Activated CD4-positive, alpha-beta T cell treated with anti-CD3 and anti-CD28 coated beads for 48 hours (primary cell): Measurements from ENCODE around the gene DPP6.

Experiments
- DNase-seq: peaks from one replicate; pipeline ENCODE4 v3.0.0-alpha.2; 2020

DPP6 gene

DNA sequence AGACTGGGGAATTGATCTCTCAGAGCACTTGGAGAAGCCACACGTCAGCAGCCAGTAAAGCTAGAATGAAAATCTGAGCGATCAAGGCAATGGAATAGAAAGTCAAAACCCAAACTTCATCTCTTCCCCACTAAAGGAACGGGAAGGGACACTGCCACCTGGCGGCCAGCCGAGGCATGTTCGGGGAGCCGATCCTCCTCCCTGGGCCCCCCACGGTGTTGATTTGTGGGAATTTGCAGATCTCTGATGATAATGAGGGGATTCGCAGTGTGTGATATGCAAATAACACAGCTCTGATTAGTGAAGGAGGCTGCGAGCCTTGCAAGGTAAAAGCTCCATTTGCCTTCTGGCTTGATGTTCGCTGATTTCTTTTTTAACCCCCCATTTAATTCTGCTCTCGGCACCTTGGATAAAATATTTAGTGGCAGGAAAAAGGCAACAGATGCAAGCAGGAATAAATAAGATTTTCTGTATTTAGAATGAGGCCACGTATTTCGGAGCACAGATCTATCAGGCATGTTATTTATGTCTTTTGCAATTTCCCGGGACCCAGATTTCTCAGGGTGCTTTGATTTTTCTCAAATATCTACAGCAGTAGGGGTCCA lies 692.2 kb downstream of the DPP6 start:
- DNase-seq = peak; percentile 61

DNA sequence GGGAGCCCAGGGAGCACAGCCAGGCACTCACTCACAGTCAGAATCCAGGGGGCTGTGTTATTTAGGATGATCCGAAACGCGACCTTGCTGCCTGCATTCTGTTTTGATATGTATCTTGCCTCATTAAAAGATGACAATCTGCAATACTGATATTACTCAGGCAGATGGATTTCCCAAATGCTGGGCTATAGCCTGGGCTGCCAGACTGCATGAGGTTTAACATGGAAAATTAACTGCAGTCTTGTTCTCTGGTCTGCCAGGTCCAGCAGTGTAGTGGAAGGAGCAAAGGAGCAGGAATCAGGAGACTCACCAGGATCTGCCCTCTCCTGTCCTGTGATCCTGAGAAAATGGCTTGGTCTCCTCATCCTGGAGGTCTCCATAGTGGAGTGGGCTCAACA lies 692.7 kb downstream of the DPP6 start:
- no peak for DNase-seq

DNA sequence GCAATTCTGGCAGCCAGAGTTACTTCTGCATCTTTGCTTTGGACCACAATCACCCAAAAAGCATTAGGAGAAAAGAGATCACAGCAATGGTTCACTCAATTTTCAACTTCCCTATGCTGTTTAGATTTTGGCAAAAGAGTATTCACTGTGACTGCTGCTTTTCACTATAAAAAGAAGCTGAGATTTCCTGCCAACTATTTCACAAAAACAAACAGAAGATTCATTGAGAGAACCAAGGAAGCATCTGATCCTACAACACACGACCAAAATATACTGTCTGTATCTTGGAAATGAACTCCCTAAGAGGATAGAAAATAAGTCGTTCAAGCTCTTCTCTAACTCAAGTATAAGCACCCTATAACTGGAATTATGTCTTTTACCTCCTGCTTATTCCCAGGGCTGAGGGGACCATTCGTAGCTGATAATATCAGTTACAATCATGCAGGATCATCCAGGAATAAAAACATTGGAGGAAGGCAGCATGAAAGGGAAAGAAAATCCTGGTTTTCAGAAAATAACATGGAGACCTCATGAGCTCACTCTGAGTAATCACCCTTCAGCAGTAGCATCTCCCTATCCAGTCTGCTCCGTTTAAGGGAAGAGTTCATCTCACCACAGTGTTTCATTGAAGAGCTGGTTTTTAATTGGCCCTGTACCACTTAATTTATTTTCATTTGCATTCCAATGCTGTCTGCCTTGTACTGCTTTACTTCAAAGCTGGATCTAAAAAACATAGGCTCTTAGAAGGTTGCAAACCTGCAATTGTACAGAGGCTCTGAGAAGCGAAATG lies 694.6 kb downstream of the DPP6 start:
- no peak for DNase-seq

DNA sequence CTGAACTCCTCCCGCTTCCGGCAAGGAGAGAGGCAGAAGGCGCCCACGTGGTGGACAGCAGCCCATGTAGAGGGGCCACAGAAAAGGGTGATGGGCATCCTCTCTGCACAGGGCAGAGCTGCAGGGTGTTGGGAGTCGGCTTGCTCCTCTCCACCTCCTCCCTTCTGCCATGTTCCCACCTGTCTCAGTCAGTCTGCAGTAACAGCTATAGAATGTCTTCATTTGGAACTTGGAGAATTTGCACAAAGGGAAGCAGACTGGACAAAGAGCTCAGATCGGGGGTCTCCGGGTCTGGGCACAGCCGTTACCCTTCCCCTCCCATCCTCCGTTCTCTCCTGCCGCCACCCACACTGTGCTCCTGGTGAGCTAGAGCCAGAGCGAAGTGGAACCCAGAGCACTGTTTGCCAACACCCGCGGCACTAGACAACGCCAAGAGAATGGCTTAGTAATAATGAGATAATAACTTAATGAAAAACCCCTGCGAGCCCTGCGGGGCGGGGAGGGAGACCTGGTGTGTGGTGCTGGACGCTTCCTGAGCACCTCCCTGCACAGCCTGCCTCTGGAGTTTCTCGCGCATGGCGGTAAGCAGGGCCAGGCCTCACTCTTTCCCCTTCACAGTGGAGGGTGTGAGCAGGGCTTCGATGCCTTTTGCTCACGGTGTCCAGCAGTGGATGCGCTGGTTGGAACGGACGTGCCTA lies 696.0 kb downstream of the DPP6 start:
- DNase-seq = no peak

DNA sequence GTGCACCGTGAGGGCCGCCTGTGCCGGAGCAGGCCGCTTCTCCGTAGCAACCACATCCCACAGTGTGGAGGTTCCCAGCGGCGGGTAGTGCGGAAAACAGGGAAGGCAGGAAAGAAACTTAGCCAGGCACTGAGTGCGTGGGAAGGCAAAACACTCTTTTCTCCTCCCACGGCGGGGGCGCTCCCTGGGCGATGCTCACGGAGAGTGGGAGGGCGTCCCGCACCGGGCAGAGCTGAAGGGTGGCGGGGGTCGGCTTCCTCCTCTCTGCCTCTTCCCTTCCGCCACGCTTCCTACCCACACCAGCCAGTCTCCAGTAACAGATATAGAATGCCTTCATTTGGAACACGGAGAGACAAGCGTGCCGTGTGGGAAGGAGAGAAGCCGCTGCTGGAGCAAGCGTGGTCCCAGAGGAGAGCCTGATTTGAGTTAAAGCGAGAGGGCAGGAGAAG lies 698.2 kb downstream of the DPP6 start:
- DNase-seq = no peak

DNA sequence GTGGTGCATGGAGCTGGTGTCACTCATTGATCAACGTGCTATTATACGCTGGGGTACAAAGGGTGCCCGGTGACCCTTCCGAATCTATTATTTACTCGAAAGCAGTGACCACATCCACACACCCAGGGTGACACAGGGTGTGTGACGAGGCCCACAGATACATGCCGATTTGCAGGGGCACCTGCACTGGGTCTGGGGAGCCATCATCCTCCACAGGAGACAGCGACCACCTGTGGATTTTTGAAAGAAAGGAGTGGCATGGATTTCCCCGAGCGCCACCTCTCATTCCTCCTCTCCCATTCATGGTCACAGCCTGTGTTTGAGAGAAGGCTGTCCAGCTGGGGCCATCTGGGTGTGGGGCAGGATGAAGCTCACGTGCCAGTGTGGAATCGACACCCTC lies 701.0 kb downstream of the DPP6 start:
- no peak for DNase-seq

DNA sequence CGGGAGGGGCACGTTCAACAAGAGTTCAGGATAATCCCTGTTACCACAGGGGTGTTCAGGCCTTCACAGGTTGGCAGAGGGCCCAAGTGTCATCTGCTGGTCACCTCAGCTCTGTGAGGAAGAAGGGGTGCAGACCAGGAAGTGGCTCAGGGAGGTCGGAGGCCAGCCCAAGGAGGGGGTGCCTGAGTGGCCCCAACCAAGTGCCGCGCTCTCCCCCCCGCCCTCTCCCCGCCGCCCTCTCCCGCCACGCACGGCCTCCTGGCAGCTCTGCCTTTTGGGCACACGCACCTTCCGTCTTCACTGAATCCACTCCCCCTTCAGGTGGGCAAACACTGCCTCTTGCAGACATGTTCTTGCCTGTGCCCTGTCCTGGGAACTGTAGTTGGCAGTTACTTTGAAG lies 705.6 kb downstream of the DPP6 start:
- no peak for DNase-seq

DNA sequence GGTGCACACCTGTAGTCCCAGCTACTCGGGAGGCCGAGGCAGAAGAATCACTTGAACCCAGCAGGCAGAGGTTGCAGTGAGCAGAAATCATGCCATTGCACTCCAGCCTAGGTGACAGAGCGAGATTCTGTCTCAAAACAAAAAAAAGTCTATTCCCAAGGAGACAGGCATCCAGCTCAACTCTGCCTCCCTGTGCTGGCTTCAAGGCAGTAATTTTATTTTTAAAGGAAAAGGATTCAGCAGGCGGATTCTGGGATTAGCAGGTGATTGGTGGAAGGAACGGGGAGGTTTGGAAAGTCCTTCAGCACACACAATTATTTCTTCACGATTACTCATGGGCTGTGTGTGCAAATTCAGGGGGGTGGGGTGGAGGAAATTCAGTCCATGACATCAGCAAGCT lies 707.8 kb downstream of the DPP6 start:
- no peak for DNase-seq

DNA sequence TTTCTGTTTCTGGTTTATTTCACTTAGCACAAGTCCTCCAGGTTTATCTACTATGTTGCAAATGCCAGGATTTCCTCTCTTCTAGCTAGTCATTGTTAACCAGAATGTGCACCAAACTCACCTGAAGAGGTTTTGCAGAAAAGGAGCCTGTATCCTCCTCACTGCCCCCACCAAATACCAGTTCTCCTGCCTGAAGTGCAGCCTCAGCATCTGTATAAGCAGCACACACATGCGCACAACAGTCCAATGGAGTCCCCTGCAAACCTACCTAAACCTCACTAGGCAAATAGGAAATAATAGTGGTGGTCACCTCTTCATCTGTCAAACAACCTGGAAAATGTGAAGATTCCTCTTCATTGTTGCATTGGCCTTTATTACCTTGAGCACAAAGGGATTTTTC lies 712.9 kb downstream of the DPP6 start:
- no peak for DNase-seq

DNA sequence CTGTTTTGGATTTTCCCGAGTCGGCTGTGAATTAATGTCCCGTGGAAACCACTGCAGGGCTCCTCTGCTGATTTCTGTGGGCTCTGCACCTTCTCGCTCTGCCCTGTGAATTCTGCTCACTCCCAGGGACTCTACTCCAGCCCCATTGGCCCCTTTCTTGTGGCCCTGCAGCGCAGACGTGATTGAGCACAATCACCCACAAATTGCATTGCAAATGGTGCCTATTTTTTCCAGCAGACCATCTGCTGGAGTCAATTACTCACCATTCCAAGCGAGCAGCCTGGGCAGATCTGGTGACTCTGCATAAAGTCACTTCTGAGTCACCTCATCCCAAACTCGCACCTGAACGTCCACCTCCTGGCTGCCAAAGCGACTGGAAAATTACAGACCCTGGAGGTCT lies 714.9 kb downstream of the DPP6 start:
- no peak for DNase-seq

DNA sequence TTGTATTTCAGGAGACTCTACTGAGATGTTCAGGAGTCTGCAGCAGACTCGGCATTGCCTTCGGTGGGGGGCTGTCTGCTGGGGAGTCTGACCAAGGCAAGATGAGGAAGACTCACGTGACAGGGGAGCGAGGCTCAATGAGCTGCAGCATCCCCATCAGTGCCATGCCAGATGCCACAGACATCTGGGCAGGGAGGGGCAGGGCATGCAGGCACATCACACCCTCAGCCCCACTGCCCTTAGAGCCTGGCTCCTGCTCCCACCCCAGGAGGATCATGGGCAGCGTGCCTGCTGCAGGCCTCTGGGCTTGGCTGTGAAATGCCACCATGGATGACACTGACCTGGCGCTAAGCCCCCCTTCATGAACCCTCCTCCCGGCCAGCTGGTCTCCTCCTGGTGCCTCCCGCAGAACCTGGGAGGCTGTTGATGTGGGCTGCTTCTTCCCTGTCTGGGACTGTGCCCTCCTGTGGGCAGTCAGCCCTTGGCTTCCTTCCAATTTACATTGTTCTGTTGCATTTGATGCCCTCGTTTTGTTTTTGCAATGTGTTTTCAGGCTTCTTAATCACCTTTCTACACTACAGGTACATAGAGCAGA lies 715.7 kb downstream of the DPP6 start:
- no peak for DNase-seq

DNA sequence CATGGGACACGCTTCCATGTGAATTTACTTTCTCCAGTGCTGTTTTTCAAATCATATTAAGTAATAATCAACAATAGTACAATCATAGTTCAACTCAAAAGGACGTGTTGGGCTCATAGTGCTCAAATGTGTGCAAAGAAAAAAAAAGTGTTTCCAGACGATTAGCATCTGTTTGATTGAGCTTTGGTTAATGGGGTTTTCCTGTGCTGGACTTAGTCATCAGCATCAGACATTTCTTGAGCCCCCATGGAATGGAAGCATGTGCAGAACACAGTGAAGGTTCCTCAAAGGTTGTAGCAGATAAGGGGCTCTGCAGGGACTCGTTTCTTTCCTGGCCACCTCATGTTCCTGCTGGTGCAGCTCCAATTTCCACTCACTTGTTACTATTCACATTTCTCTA lies 716.8 kb downstream of the DPP6 start:
- no peak for DNase-seq

DNA sequence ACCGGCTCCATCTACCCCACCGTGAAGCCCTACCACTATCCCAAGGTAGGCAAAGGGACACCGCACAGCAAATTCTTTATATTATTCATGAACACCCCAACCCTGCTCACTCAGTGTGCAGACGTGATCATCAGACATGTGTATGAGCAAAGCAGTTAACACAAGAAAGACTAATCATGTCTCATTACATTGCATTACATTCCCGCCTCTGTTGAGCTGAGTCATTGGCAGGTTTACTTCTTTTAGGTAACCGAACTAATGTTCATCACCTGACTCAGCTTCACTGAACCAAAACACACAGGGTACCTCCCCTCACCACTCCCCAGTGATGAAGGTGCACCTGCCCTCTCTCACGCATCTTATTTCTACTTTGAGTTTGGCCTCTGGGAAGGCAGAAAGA lies 717.3 kb downstream of the DPP6 start:
- no peak for DNase-seq

DNA sequence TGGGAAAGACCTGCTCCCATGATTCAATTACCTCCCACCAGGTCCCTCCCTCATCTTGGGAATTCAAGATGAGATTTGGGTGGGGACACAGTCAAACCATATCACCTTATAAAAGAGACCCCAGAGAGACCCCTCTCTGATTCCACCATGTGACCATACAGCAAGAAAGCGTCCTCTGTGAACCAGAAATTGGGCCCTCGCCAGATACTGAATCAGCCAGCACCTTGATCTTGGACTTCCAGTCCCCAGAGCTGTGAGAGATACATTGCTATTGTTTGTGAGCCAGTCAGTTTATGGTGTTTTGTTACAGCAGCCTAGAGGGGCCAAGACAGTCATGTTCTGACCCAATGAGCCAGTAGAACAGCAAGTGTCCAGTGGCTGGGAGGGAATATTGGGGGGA lies 718.2 kb downstream of the DPP6 start:
- DNase-seq = no peak

DNA sequence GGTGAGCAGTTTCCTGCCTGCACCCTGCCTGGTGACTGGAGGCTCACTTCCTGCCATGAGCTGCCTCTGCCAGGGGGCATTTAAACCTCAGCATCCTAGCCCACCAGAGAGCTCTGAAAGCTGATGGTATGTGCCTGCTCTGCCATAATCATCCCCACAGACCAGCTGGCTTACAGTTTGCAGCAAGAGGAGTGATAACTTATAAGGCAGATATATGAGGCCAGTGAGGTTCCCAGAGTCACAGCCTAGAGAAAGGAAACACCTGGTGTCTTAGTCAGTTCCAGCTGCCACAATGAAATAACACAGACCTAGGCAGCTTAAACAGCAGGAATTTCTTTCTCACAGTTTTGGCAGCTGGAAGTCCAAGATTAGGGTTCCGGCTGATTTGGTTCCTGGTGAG lies 718.8 kb downstream of the DPP6 start:
- DNase-seq = no peak

DNA sequence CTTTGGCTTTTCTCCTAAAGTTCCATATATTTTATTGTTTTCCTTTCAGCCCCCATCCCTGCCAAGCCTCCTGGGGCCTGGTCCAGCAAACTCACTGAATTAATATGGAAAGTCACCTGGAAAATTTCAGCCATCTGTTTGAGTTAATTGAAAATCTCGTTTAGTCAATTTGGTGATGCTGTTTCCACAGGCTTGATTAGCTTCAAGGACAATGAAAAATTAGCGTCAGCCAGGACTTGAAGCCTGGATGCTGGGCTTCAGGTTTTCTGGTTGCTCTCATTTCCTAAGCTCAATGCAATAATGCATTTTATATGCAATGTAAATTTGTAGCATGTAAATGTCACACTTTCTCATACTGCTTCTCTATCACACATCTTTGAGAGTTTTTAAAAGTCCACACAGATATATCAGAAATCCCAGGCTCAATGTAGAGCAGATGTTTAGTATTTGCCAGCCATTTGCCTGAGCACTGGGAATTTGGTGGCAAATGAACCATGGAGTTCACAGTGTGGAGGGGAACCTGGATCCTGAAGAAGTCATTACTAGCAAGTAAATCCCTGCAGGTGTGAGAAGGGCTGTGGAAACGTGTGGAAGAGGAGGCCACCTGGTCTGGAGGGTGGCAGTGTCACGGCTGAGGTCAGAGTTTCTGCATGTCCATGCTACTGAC lies 722.2 kb downstream of the DPP6 start:
- DNase-seq = no peak

DNA sequence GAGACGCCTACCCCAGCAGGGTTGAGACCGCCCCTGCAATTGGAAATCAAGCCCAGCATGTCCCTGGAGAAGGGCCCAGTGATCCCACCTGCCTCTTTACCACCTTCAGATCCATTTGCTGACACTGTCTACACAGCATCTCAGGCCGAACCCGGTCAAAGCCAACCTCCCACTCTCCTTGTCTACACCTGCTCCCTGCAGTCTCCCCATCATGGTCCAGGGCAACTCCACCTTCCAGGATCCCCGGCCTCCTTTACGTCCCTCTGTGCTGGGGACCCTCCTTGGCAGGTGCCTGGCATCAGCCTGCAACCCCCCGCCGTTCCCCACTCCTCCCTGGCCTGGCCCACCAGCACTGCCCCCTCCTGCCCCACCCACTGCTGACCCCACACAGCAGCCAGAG lies 723.5 kb downstream of the DPP6 start:
- DNase-seq = no peak

DNA sequence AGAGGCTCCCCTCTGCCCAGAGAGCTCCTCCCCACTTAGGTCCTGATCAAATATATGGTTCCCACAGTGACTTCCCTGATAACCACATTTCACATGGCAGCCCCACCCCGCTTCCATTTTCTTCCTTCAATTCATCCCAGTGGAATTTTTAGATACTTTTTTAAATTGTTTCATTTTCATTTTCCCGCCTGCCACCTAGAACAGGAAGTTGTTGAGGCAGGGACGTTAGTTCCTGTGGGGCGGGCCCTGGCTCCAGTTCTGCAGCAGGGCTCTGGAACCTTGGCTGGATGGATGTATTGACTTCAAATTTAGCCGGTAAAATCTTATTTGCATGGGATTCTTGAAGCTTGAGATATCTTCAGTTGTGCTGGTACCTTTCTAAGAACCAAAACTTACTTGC lies 724.2 kb downstream of the DPP6 start:
- DNase-seq = no peak

DNA sequence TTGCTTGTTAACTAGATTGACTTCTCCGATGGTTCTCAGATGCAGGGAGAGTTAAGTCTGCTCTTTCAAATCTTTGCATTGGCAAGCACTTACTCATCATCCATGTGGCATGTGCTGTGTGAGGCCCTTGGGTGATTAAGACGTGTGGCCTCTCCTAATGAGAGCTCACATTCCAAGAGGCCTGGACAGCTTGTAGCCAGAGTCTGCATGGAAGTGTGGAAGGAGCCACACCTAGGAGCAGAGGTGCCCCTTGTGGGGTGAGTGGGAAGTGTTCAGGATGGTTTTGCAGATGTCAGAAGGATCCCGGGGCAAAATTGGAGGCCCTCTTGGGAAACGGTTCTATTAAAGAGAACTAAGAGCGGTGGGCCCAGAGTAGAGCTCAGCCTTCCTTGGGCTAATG lies 724.8 kb downstream of the DPP6 start:
- DNase-seq = no peak

DNA sequence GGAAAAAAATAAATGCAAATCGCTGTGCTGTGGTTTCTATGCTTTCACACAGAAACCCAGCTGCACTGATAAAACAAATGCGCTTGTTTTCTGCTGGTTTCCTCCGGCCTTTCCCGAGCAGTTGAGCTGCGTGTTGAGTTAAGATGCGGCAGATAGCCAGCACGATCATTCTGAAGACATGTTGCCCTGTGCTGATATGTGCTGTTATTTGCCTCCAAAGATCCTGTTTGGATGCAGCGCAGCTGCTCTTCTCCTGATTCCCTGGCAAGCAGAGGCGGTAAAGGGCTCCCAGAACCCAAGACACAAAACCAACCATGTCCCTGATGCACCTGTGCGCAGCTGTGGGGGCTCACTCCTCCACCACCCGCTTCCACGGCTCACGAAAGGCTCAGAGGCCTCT lies 725.3 kb downstream of the DPP6 start:
- no peak for DNase-seq

DNA sequence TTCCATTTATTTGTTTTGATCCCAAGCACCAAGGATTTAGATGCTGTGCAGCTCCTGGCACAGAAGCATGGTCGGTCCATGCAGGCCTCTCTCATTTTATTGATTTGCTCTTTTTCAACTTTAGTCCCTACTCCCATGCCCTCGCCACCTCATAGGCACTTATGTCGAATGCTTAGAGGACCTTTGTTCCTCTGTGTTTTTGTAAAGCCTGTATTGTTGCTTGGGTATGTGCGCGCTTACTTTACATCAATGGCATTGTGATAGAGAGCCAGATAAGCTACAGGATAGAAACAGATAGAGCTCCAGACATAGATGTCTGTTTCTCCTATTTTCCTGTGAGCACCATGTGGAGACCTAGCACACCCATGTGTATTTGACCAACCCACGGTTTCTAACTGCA lies 725.7 kb downstream of the DPP6 start:
- no peak for DNase-seq

DNA sequence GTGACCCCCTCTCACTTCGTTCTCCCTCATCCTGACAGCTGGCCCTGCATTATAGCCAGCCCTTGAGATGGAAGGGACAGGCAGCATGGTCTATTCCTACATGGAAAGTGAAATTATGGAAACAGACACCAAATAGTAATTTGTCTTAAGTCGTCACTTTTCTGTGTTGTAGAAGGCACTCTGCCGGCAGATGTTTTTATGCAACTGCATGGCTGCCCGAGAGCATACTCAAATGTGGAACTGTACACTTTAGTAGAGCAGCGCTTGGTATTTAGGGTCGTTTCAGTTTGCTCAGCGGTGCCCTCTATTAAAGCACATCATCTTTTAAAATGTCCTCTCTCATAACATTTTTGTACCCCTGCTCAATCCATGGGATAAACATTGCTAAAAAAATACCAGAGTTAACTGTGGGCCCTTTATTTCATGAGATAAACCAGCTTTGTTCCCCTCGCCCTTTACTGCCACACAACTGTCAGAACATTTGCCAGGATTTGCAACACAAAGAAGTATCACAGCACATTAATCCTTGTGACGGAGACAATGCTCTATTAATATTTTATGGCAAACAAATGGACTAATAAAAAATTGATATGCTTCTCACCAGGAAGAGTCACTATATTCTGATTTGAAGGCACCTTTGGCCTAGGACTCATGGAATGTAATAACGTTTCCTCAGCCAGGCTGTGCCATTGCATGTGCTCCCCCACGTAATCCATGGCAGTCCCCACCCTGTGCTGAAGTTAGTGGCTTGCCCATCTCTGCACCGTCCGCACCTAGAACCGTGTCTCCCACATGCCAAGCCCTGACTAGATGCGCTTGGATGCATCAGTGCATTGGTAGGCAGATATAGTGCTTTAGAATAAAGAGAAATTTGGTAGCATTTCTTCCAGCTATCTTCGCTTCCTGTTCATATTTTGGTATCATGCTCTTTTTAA lies 729.4 kb downstream of the DPP6 start:
- DNase-seq = no peak
